Measurements from ENCODE around the gene ACSF3.

DNA sequence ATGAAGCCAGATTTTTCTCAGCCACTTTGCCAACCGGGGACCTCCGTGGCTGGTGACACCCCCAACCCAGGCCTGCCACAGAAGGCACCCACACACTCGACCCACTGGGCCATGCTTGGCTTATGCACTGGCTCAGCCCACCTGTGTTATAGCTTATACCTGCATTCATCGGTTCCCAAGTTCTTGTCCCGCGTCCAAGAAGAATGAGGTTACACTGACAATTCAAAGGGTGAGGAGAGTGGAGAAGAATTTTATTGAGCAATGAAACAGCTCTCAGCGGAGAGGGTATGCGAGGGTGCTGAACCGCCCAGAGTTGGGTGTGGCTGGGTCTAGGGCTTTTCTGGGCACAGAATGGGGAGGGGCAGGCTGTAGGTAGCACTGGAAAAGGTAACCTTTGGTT, 55.7 kb downstream of the ACSF3 start:
- TF ChIP-seq POLR2AphosphoS5 (IDR thresholded peaks at IDR 0.05; ENCODE audit: borderline replicate concordance, low read depth, low read length) (no peak), EZH2 (IDR thresholded peaks at IDR 0.05) (no peak)

Data from SK-N-MC (cell line).